Ascending aorta (tissue), 2 donors: ENCODE measurements around the gene GMEB2. TPM values are rescaled to one million over a fixed set of nuclear protein-coding genes. Genes with fewer than 3 reads are reported as not detected.

Source experiments
- DNase-seq, 2 donors: peaks; one replicate each; pipeline ENCODE4 v3.0.0-alpha.2; 2019; ENCODE audit warnings: low spot score in 2 of 2
- H3K27ac ChIP-seq, 2 donors: fragments of 200-600 bp; sonication (generic); one replicate each; pipeline ENCODE4 v1.5.1; 2016 to 2017; ENCODE audit warnings: mild to moderate bottlenecking in 1 of 2
- H3K27me3 ChIP-seq: fragments of 200-600 bp; sonication (generic); one replicate; pipeline ENCODE4 v1.5.1; 2017
- H3K36me3 ChIP-seq, 2 donors: fragments of 200-600 bp; sonication (generic); one replicate each; pipeline ENCODE4 v1.5.1; 2016
- H3K4me1 ChIP-seq, 2 donors: fragments of 200-600 bp; sonication (generic); one replicate each; pipeline ENCODE4 v1.5.1; 2016 to 2017; ENCODE audit warnings: mild to moderate bottlenecking in 1 of 2
- H3K4me3 ChIP-seq, 2 donors: fragments of 200-600 bp; sonication (generic); one replicate each; pipeline ENCODE4 v1.5.1; 2016 to 2017; ENCODE audit warnings: mild to moderate bottlenecking in 1 of 2
- H3K9me3 ChIP-seq, 2 donors: fragments of 200-600 bp; sonication (generic); one replicate each; pipeline ENCODE4 v1.5.1; 2016
- CTCF ChIP-seq, 3 experiments: fragments of 200-600 bp in 2 of 3; fragments of 450-650 bp in 1 of 3; sonication (generic) in 2 of 3; IDR thresholded peaks; one replicate each; pipeline ENCODE4 v1.5.1; 2016 to 2019; ENCODE audit warnings: antibody characterized with exemption in 3 of 3, mild to moderate bottlenecking in 1 of 3, moderate library complexity in 1 of 3
- intact Hi-C: fragments of 100-400 bp; cut with DNase I; formaldehyde crosslinking; loops from one replicate; pipeline ENCODE4 v1.15.1; 2023
- total RNA-seq: library from RNA; depleted of rRNA; stranded (reverse); fragments of >200 nt; gene quantifications from one replicate; pipeline ENCODE4 v1.1.0, GENCODE V29; 2016

GMEB2 gene
- total RNA-seq, 1 donor from 2014 or later, result 14.0 TPM

- peak overlapping the region; percentile 79 to 100 for H3K4me3 ChIP-seq
- no peaks in the 10 kb centered on the region for H3K27me3 ChIP-seq
- peak overlapping the region in 1 of 2 donors; percentile 98 for H3K27ac ChIP-seq
- intact Hi-C loops, result loop anchor here (5.0 to 10.0 kb wide), 7 partner anchors 56 to 434 kb away; partner anchors contain the start of genes DNAJC5, HELZ2, LIME1 and SLC2A4RG
- peaks cover 6 to 7% of the 10 kb centered on the region in 2 donors for H3K4me1 ChIP-seq
- TF ChIP-seq CTCF (IDR thresholded peaks at IDR 0.05), result no peak
- H3K36me3 ChIP-seq, result no peaks in the 10 kb centered on the region
- peak in 1 of 2 donors; percentile 82 for DNase-seq
- no peaks in the 10 kb centered on the region for H3K9me3 ChIP-seq
Measured at GRCh38 chr20:63628246-63628975, 1.5 kb upstream of the GMEB2 start.

GRCh38 chr20:63627751-63628245 is 897 bp upstream of the GMEB2 start:
- no peaks in the 10 kb centered on the region for H3K9me3 ChIP-seq
- TF ChIP-seq CTCF (IDR thresholded peaks at IDR 0.05), result no peak
- DNase-seq, result no peak
- H3K27ac ChIP-seq, result peak overlapping the region; percentile 89 to 98
- no peaks in the 10 kb centered on the region for H3K36me3 ChIP-seq
- intact Hi-C loops, result loop anchor here (1.0 to 10.0 kb wide), 8 partner anchors 31 to 435 kb away; partner anchors contain the start of genes DNAJC5, HELZ2, LIME1 and RTEL1
- peaks cover 6 to 7% of the 10 kb centered on the region in 2 donors for H3K4me1 ChIP-seq
- peak overlapping the region; percentile 79 to 100 for H3K4me3 ChIP-seq
- H3K27me3 ChIP-seq, result no peaks in the 10 kb centered on the region

- DNase-seq, result peak; percentile 76 to 97
- Histone ChIP-seq H3K9me3 (no peaks in the 10 kb centered on the region), H3K36me3 (no peaks in the 10 kb centered on the region), H3K4me3 (peak overlapping the region; percentile 79 to 100), H3K27ac (peak overlapping the region; percentile 89 to 98), H3K27me3 (no peaks in the 10 kb centered on the region), H3K4me1 (peaks cover 6 to 7% of the 10 kb centered on the region in 2 donors)
- intact Hi-C loops, result loop anchor here (1.0 to 10.0 kb wide), 8 partner anchors 31 to 435 kb away; partner anchors contain the start of genes DNAJC5, HELZ2, LIME1 and RTEL1
- TF ChIP-seq CTCF (IDR thresholded peaks at IDR 0.05), result no peak
Measured at GRCh38 chr20:63627129-63627750, 339 bp upstream of the GMEB2 start.

GRCh38 chr20:63625771-63626423 is 1.0 kb downstream of the GMEB2 start:
- H3K9me3 ChIP-seq, result no peaks in the 10 kb centered on the region
- H3K27me3 ChIP-seq, result no peaks in the 10 kb centered on the region
- peak overlapping the region; percentile 88 to 100 for H3K4me3 ChIP-seq
- no peak for TF ChIP-seq CTCF (IDR thresholded peaks at IDR 0.05)
- peaks cover 6 to 7% of the 10 kb centered on the region in 2 donors for H3K4me1 ChIP-seq
- no peak for DNase-seq
- intact Hi-C loops, result loop anchor here (5.0 to 10.0 kb wide), 7 partner anchors 54 to 436 kb away; partner anchors contain the start of genes DNAJC5, HELZ2, LIME1 and SLC2A4RG
- no peaks in the 10 kb centered on the region for H3K36me3 ChIP-seq
- H3K27ac ChIP-seq, result peak overlapping the region; percentile 98

GRCh38 chr20:63624486-63624885 is 2.4 kb downstream of the GMEB2 start:
- H3K27ac ChIP-seq, result no peak overlapping the region
- H3K27me3 ChIP-seq, result no peaks in the 10 kb centered on the region
- H3K9me3 ChIP-seq, result no peaks in the 10 kb centered on the region
- H3K36me3 ChIP-seq, result no peaks in the 10 kb centered on the region
- H3K4me1 ChIP-seq, result peaks cover 6 to 7% of the 10 kb centered on the region in 2 donors
- no peak for DNase-seq
- intact Hi-C loops, result loop anchor here (10.0 kb wide), 2 partner anchors 270 to 410 kb away; partner anchors contain the start of genes DNAJC5 and YTHDF1
- no peak overlapping the region for H3K4me3 ChIP-seq
- TF ChIP-seq CTCF (IDR thresholded peaks at IDR 0.05), result no peak
